Prostate gland (tissue), 2 donors: ENCODE data around the gene XXYLT1.

Source experiments
- POLR2A ChIP-seq: fragments of 450-650 bp; IDR thresholded peaks from one replicate; pipeline ENCODE4 v1.6.1; 2016; ENCODE audit warnings: antibody characterized with exemption, mild to moderate bottlenecking
- POLR2AphosphoS5 ChIP-seq: sonication (generic); formaldehyde crosslinking; IDR thresholded peaks from one replicate; pipeline ENCODE4 v1.6.1; 2017; ENCODE audit warnings: antibody characterized with exemption
- TF ChIP-seq, protein P1 (sequence below), 4 experiments: fragments of 200-600 bp in 2 of 4; fragments of 450-650 bp in 2 of 4; sonication (generic) in 2 of 4; IDR thresholded peaks; 1 replicate in 3 of 4; 2 replicates in 1 of 4; pipeline ENCODE4 v1.5.1; 2016 to 2019; ENCODE audit warnings: antibody characterized with exemption in 4 of 4, mild to moderate bottlenecking in 2 of 4, moderate library complexity in 2 of 4

DNA sequence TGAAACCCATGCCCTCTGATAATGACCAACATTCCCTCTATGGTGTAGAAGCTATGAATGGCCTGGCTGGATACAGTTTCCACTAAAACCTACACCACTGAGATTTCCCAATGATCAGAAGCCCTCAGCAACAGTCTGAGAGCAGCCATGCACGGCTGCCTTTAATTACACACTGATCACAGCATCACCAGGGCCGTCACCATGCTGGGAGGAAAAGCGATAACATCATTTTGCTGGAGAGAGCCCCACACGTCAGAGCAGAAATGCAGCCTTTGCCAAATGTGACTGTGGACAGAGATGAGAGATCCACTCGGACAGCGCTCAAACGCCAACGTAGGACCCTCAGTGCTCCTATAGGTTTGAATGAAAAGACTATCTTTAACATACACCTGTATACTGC, 135.0 kb downstream of the XXYLT1 start:
- TF ChIP-seq, protein P1, sequence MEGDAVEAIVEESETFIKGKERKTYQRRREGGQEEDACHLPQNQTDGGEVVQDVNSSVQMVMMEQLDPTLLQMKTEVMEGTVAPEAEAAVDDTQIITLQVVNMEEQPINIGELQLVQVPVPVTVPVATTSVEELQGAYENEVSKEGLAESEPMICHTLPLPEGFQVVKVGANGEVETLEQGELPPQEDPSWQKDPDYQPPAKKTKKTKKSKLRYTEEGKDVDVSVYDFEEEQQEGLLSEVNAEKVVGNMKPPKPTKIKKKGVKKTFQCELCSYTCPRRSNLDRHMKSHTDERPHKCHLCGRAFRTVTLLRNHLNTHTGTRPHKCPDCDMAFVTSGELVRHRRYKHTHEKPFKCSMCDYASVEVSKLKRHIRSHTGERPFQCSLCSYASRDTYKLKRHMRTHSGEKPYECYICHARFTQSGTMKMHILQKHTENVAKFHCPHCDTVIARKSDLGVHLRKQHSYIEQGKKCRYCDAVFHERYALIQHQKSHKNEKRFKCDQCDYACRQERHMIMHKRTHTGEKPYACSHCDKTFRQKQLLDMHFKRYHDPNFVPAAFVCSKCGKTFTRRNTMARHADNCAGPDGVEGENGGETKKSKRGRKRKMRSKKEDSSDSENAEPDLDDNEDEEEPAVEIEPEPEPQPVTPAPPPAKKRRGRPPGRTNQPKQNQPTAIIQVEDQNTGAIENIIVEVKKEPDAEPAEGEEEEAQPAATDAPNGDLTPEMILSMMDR (IDR thresholded peaks at IDR 0.05): no peak
- TF ChIP-seq POLR2A: no peak
- no peak for TF ChIP-seq POLR2AphosphoS5
